Stimulated activated CD8-positive, alpha-beta memory T cell treated with anti-CD3 and anti-CD28 coated beads, Interleukin-12 subunit alpha, Interleukin-12 subunit beta, amount 100 ng/mL, for 24 hours (primary cell): ENCODE results near the gene TMEM43.
"Not testable (repeated sequence)": the region's sequence is repeated elsewhere in the genome, so short reads cannot be mapped to it uniquely, and the experiment has no call there.

Source experiments
- DNase-seq: peaks from one replicate; pipeline ENCODE4 v3.0.0-alpha.2; 2020; ENCODE audit errors: extremely low read depth

TMEM43 gene, protein sequence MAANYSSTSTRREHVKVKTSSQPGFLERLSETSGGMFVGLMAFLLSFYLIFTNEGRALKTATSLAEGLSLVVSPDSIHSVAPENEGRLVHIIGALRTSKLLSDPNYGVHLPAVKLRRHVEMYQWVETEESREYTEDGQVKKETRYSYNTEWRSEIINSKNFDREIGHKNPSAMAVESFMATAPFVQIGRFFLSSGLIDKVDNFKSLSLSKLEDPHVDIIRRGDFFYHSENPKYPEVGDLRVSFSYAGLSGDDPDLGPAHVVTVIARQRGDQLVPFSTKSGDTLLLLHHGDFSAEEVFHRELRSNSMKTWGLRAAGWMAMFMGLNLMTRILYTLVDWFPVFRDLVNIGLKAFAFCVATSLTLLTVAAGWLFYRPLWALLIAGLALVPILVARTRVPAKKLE

DNA sequence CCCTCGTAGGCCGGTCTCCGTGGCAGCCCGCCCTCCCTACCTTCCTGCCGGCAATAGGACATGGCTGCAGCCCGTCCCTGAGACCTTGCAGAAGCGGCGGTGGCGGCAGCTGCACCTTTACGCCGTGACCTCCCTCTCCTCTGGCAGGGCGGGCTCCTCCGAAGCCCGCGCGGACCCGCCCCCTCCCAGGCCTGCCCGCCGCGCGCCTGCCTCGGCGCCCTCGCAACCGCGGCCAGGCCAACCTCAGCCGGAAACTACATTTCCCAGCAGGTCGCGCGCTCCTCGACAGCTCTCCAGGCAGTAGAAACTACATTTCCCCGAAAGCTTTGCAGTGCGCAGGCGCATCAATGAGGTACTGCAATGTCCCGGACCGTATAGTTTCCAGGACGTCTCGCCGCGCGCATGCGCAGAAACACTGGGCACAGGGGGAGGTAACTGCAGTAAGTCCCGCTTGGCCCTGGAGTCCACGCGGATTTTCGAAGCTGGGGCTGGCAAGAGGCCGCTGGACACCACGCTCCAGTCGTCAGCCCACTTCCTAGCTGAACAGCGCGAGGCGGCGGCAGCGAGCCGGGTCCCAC lies at the start of gene TMEM43, which contains the start of gene CHCHD4:
TMEM43 (plus strand) TSS at position 438 of the 578 bp plus-strand sequence. CDS start 142 bp downstream, outside the sequence.
CHCHD4 (minus strand) TSS at position 256 of the 578 bp plus-strand sequence; CDS start at position 62, 194 bp downstream.
- peak; percentile 96 for DNase-seq

DNA sequence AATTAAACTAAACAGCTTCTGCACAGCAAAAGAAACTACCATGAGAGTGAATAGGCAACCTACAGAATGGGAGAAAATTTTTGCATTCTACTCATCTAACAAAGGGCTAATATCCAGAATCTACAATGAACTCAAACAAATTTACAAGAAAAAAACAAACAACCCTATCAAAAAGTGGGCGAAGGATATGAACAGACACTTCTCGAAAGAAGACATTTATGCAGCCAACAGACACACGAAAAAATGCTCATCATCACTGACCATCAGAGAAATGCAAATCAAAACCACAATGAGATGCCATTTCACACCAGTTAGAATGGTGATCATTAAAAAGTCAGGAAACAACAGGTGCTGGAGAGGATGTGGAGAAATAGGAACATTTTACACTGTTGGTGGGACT lies 49.6 kb upstream of the TMEM43 start:
- DNase-seq = not testable (repeated sequence)

DNA sequence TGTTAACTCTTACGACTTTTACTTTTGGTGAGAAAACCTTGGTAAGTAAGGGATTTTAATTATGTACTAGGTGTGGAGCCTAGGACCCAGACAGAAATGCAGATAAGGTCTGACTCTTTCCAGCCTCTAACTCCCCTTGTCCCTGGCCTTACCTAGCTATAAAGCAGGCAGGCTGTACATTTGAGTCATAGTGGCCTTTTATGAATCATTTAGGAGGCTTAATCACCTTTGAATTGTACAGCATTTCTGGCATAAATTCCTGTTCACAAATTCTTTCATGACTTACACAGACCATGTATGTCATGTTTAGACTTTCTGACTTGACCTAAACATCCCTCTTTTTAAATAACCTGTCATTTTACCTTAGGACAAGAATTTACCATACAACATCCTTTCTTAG lies 47.5 kb upstream of the TMEM43 start:
- DNase-seq = no peak

DNA sequence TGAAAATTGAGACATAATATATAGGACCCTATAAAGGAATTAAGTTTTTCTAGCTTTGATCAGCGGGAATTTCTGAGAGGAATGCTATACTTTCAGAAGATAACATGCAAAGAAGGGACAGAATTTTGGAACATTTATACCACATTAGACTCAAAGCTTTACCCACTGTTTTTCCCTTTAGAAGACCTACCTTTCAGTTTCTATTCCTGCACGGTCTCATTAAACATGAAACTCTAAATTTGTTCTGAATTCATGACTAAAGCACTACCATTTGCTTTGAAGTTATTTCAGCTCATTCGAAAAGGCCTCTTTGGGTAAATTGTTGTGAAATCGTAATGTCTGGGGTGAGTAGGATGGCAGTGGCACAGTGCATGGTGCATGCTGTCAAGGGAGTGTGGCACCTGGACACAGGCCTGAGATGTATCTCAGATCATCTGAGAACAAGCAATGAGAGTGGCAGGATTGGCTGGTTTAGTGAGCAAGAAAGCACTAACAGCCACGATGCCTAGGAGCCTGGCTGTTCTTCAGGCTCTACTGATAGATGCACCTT lies 42.7 kb upstream of the TMEM43 start:
- no peak for DNase-seq

DNA sequence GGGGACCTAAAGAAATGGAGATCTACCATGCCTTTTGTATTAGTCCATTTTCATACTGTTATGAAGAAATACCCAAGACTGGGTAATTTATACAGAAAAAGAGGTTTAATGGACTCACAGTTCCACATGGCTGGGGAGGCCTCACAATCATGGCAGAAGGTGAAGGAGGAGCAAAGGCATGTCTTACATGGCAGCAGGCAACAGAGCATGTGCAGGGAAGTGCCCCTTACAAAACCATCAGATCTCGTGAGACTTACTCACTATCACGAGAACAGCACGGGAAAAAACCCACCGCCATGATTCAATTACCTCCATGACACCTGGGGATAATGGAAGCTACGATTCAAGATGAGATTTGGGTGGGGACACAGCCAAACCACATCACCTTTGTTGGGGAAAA lies 37.4 kb upstream of the TMEM43 start:
- not testable (repeated sequence) for DNase-seq

DNA sequence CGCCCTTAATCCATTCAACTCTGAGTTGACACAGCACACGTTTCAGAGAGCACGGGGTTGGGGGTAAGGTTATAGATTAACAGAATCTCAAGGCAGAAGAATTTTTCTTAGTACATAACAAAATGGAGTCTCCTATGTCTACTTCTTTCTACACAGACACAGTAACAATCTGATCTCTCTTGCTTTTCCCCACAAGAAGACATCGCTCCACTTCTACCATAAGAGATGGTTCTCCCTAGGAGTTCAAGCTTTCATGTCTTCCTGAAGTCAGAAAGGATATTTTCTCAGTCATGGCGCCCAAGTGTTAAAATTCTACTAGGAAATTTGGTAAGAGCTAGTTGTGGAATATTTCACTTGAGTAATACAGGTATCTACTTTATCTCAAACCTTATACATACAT lies 32.9 kb upstream of the TMEM43 start:
- not testable (repeated sequence) for DNase-seq

DNA sequence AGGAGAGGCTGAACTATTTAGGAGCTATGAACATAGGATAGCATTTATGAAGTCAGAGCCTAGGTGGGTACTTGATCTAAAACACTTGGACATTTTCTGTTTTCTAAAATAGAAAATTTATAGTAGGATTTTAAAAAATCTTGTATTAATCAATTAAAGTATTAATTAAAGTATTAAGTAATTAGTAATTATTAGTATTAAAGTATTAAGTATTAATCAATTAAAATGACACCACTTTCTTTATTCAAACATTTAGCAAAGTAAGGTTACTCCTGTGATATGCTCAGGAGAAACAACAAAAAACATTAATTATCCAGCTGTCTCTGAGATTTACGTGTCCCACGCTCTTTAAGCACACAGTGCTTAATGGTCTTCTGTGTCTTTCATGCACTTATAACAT lies 32.4 kb upstream of the TMEM43 start:
- no peak for DNase-seq

DNA sequence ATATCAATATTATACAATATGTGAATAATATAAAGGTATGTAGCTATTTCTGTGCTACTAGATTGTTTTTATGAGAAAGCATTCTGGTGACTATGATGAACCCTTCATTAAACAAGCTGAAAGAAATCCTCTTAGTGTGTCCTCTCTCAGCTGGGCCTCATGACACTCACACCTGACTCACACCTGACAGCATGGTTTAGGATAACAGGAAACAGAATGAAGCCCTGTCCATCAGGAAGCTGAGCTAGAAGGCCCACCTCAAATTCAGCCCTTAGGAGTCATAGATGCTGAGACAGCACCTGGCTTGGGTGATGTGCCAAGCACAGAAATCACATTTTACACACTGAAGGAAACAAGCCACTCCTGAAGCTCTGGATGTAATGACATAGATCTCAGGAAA lies 31.0 kb upstream of the TMEM43 start:
- DNase-seq = no peak

DNA sequence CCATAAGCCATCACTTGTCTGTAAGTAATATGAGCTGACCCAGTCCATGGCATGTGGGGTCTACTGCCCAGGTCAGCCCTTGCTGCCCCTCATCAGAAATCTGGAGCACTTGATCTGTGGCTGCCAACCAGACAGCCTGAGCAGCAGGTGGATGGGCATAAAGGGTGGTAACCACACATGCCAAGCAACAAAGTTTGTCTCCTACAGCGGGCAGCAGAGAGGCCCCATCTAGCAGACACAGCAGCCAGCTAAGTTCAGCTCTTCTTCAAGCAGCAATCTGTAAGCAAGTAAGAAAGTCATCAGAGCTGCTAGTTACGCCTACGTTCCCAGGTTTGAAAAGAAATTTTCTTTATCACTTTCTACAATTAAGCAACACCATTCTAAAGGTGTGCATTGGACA lies 28.1 kb upstream of the TMEM43 start:
- DNase-seq = no peak

DNA sequence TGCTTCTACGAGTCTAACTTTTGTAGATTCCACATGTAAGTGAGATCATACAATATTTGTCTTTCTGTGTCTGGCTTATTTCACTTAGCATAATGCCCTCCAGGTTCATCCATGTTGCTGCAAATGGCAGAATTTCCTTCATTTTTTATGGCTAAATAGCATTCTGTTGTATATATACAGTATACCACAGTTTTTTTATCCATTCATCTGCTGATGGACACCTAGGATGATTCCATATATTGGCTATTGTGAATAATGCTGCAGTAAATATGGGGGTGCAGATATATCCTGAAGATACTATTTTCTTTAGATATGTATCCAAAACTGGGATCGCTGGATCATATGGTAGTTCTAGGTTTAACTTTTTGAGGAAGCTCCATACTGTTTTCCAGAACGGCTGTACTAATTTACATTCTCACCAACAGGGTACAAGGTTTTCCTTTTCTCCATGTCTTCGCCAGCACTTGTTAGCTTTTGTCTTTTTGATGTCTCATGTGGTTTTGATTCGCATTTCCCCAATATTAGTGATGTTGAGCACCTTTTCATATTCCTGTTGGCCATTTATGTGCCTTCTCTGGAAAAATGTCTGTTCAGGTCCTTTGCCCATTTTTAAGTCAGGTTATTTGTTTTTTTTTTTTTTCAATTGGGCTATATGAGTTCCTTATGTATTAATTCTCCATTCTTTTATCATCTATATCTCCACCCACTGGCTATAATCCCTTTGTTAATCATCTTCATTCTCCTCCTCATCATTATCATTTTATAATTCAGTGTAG lies 27.0 kb upstream of the TMEM43 start:
- DNase-seq = no peak

DNA sequence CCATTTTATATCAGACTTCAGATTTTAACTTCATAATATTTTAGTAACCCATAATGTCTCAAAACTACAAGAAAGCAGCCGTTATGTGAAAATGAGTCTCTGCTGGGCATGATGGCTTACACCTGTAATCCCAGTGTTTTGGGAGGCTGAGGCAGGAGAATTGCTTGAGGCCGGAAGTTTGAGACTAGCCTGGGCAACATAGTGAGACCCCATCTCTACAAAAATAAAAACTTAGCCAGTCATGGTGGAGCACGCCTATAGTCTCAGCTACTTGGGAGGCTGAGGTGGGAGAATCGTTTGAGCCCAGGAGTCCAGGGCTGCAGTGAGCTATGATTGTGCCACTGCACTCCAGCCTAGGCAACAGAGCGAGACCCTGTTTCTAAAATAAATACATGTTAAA lies 15.0 kb upstream of the TMEM43 start:
- not testable (repeated sequence) for DNase-seq

DNA sequence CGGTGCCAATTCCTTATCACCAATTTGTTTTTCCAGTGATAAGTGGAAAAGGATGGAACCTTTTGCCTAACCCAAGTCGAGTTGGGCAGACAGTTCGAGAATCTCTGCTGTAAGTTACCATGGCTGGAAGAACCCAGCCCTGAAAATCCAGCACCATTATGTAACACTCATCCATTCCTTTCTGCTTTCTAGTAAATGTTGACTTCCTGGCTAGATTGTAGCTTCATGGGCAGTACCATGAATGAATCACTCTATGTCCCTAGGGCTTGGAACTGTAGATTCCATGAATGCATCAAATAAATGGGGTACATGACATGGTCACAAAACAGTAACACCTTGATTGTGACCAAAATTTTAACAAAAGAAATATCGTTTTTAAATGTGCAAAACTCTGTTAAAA lies 14.2 kb upstream of the TMEM43 start:
- DNase-seq = no peak

DNA sequence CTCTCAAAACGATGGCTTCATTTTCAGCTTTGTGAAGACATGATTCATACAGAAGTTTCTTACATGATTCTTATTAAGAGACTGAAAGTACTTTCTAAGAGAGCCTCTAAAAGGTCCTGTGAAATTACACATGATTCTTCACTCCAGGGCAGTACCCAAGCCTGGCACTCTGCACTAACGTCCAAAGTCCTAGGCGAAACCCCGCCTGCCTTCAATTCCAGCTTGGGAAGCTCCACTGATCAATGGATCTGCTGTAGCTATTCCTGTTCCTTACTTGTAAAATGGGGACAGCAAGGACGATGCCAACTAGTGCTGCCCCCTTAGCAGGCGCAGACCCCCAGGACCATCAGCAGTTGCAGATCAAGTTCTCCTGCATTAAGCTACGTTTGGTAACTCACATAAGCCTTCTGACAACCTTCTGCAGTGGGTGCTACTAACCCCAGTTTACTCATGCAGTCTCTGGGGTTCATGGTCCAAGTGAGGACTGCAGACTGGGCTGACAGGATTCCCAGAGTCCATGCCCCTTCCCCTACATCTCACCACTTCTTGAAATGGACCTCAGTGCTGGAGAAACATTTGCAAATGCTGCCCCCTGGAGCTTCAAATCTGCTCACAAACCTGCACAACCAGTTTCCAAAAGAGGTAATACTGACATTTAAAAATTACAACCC lies 10.8 kb upstream of the TMEM43 start:
- DNase-seq = no peak

DNA sequence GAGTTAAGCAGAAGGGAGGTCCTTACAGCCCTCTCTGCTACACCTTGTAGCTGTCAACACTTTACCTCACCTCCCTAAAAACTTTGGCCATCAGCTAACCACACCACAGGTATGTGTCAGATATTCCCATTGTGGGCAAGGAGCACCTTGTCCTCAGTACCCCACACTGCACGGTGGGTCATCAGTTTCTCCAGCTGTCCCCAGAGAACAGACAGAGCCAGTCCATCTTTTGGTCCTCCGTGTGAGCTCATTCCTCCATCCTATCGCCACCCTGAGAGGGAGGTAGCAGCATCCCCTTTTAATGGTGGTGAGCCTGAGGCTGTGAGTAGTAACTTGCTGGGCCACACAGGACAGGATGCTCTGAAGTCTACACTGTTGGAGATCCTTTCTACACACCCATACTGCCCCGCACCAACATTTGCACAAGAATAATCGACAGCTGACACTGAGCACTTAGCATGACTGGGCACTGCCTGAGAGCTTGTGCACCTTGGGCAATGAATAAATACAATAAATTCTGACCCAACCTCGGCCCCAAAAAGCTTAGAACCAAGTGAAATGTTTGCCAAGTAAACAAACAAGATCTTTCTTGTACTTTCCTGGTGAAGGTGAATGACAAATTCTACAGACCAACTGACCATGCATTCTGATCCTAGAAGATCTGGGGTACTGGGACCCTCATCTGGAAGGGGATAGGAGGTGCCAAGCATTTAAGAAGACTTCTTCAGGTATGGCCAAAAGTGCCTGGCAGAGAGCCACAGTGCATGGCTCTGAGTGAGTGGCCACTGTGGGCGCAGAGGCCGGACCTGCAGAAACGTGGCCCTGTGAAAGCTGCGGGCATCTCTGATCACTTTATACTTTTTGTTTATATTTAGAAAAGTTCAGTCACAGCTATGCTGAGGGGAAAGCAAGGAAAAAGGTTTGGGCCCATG lies 7.1 kb upstream of the TMEM43 start:
- DNase-seq = no peak

DNA sequence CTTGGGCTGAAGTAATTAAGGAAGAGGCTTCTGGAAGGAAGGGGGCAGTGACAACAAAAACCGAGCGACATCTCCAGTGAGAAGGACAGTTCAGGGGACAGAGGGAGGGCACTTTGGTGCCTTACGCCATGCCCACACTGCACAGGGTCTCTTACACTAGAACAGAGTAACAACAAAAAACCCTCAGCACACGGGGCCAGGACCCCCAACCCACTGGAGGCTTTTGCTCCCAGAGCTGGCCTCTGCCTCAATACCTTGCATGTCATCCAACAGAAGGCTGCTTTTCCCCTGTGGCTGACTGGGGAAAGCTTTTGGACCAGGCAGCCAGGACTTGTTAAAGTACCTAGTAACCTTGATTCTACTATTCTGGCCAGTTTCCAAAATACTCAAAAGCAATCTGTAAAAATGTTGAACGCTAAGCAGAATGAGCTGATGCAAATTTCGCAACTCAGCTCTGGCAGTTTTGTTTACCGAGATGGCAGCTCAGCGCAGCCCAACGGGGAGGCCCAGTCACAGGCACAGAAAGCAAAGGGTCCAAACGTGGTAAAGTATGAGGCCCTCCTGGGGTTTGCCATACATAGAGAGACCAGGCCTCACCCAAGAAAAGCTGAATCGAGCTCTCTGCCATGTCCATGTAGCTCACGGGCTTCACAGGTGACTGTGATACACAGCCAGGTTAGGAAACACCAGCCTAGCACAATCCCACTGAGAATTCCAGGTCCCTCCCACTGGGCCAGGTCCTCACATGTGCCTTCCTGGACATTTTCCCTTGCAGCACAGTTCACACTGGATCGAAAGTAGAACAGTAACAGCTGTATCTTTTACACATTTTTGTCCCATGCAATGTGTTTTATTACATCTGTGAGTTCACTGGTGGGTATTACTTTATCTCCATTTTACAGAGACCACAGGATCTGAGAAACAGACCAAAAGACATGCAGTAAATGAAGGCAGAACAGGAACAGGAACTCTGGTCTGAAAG lies 6.2 kb upstream of the TMEM43 start:
- no peak for DNase-seq

DNA sequence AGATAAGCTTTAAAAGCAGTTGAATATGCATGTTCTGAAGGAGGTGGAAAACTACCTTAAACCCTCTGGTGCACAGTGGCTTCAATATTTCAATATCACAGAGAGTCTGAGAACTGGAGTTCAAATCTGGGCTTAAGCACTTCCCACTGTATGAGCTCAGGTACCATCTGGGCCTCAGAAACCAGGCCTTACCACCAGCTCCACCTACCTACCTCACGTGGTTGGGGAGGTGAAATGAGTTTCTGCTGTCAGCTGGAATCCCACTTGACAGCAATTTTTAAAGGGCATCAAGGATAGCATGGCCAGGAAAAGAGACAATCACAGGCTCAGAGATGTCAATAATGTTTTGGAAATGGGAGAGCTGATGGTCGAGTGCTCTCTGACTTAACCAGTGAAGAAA lies 5.2 kb upstream of the TMEM43 start:
- no peak for DNase-seq

DNA sequence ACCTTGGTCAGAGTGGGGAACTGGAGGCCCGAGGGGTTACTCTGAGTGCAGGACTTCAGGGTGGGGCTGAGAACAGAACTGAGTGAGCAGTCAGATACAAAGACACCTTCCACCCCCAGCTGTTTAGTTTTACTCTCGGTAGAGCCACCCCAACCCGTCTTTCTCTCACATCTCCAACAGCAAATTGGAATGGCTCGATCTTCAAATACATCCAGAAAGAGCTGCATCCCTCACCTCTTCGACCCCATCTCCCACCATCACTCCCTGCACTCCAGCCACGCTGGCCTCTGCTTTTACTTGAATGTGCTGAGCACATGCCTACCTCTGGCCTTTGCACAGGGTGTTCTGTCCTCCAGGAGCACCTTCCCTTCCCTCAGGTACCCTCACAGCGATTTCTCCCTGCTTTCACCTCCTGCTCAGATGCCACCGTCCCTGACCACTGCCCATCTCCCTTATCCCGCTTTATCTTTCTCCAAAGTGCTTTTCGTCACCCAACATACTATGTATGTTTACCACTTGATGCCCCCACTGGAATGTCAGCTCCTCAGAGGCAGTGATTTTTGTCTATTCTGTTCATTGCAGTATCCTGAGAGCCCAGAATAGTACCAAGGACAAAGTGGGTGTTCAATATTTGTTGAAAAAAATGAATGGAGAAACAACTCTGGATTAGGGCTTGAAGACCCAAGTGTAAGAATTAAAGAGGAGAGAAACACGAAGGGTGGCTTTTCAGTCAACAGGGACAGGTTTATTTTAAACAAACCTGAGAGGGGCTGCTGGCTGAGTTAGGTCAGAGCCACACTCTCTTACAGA lies 4.5 kb upstream of the TMEM43 start:
- DNase-seq = no peak

DNA sequence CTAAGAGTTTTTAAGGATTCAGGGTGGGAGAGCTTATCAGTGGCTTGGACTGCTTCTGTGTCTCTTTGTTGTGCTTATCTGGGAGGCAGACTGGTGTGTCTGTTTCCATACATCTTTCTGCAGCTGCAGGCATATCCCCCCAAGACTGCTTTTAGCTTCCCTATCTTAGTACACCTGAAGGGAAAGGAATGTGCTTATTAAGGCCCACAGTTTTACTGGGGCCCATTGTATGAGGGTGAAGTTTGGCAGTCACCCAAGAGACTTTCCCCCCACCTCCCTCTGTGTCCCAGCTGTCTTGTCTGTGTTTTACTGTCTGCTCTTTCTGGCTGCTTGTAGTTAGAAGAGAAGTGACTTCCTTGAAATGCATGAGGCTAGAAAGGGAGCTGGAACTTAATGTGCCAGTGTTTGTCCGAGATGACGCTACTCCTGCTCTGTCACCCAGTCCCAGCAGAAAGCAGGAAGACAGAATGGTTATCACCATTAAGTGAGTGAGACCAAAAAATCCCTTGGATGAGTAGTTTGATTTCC lies 3.9 kb upstream of the TMEM43 start:
- DNase-seq = not testable (repeated sequence)
